H1 (cell line): Measurements from ENCODE around the gene FRMD4A. TPM values are rescaled to one million over a fixed set of nuclear protein-coding genes. Genes with fewer than 3 reads are reported as not detected.

Source experiments
- CTCF ChIA-PET: fragments of 300-600 bp; sonication (Branson Sonifier 250); formaldehyde crosslinking; loops from one replicate; lab custom pipeline; 2021; ENCODE audit not compliant: partially characterized antibody; lab: Charles Lee
- POLR2A ChIA-PET: fragments of 300-600 bp; sonication (Branson Sonifier 250); formaldehyde crosslinking; loops from one replicate; lab custom pipeline; 2021; ENCODE audit warnings: inconsistent platforms; ENCODE audit not compliant: partially characterized antibody; lab: Charles Lee
- DNase-seq, 2 experiments: peaks; one replicate each; pipeline versions ENCODE4 v3.0.0 to v3.0.0-alpha.2; 2010 to 2022; ENCODE audit warnings: low spot score in 2 of 2, low read depth in 1 of 2, mixed read lengths in 1 of 2
- FAIRE-seq: peaks from 2 replicates; lab custom pipeline; 2011; peaks lifted over from hg19 to GRCh38; lab: Jason Lieb, UNC
- H2AFZ ChIP-seq: 2 replicates; pipeline ENCODE4 v1.8.1; 2012; ENCODE audit warnings: low read length, inconsistent platforms
- H2AK5ac ChIP-seq: 2 replicates; pipeline ENCODE4 v1.6.1; 2013; ENCODE audit warnings: low read depth, low read length
- H2BK120ac ChIP-seq: replicated peaks from 2 replicates; pipeline ENCODE3; 2013; ENCODE audit warnings: low read depth, low read length, inconsistent platforms
- H2BK12ac ChIP-seq: 2 replicates; pipeline ENCODE4 v1.6.1; 2013; ENCODE audit warnings: low read depth, low read length
- H2BK15ac ChIP-seq: 2 replicates; pipeline ENCODE4 v1.6.1; 2013; ENCODE audit warnings: low read length
- H2BK20ac ChIP-seq: 2 replicates; pipeline ENCODE4 v1.6.1; 2013; ENCODE audit warnings: low read length
- H2BK5ac ChIP-seq: 2 replicates; pipeline ENCODE4 v1.6.1; 2013; ENCODE audit warnings: low read depth, low read length
- H3K14ac ChIP-seq: 2 replicates; pipeline ENCODE4 v1.6.1; 2013; ENCODE audit warnings: inconsistent platforms; ENCODE audit not compliant: insufficient read length
- H3K18ac ChIP-seq: 2 replicates; pipeline ENCODE4 v1.6.1; 2013; ENCODE audit warnings: low read length; ENCODE audit errors: extremely low read depth
- H3K23ac ChIP-seq: 2 replicates; pipeline ENCODE4 v1.6.1; 2013; ENCODE audit warnings: inconsistent platforms; ENCODE audit not compliant: insufficient read length
- H3K23me2 ChIP-seq: 2 replicates; pipeline ENCODE4 v1.6.1; 2013; ENCODE audit warnings: low read depth, low read length
- H3K27ac ChIP-seq: 2 replicates; pipeline ENCODE4 v1.6.1; 2011; ENCODE audit warnings: low read depth, low read length, inconsistent platforms
- H3K27me3 ChIP-seq, 4 experiments: replicated peaks in 1 of 4; 1 replicate in 1 of 4; 2 replicates in 3 of 4; pipeline versions ENCODE4 v1.6.1 to v1.8.1; 2011 to 2013; ENCODE audit warnings: low read length in 3 of 4, mild to moderate bottlenecking in 3 of 4, inconsistent platforms in 2 of 4, mixed read lengths in 2 of 4, moderate library complexity in 1 of 4; ENCODE audit not compliant: control insufficient read depth in 3 of 4, insufficient read depth in 3 of 4; ENCODE audit errors: extremely low read depth in 1 of 4
- H3K36me3 ChIP-seq, 4 experiments: 2 replicates each; pipeline versions ENCODE4 v1.6.1 to v1.8.1; 2011 to 2013; ENCODE audit warnings: mild to moderate bottlenecking in 4 of 4, low read length in 3 of 4, moderate library complexity in 2 of 4, control low read depth in 1 of 4, inconsistent platforms in 1 of 4; ENCODE audit not compliant: insufficient read depth in 4 of 4, control insufficient read depth in 2 of 4
- H3K4ac ChIP-seq: replicated peaks from 2 replicates; pipeline ENCODE3; 2013; ENCODE audit warnings: low read length, low read depth, mixed read lengths, inconsistent platforms; ENCODE audit not compliant: insufficient read length
- H3K4me1 ChIP-seq, 4 experiments: replicated peaks in 1 of 4; 1 replicate in 1 of 4; 2 replicates in 3 of 4; pipeline versions ENCODE4 v1.6.1 to v1.8.1; 2011 to 2013; ENCODE audit warnings: low read length in 3 of 4, inconsistent platforms in 2 of 4, mixed read lengths in 1 of 4; ENCODE audit not compliant: insufficient read depth in 4 of 4, control insufficient read depth in 3 of 4
- H3K4me2 ChIP-seq, 2 experiments: 2 replicates each; pipeline versions ENCODE4 v1.6.1 to v1.8.1; 2011 to 2013; ENCODE audit warnings: low read depth in 2 of 2, low read length in 2 of 2, control low read depth in 1 of 2, inconsistent platforms in 1 of 2, mild to moderate bottlenecking in 1 of 2; ENCODE audit not compliant: insufficient read depth in 1 of 2
- H3K4me3 ChIP-seq, 4 experiments: fragments of 200-600, 300-600 bp in 1 of 4; sonication (generic), shearing (Covaris generic), sonication (Bioruptor Twin) in 1 of 4; 2 replicates each; pipeline versions ENCODE4 v1.5.1 to v1.8.1; 2011 to 2016; ENCODE audit warnings: low read length in 4 of 4, low read depth in 3 of 4, control low read depth in 2 of 4, inconsistent platforms in 2 of 4, mild to moderate bottlenecking in 2 of 4, mixed read lengths in 1 of 4, moderate library complexity in 1 of 4; ENCODE audit not compliant: insufficient read depth in 2 of 4; ENCODE audit errors: extremely low read depth in 1 of 4
- H3K56ac ChIP-seq: replicated peaks from 2 replicates; pipeline ENCODE3; 2013; ENCODE audit warnings: low read depth, mild to moderate bottlenecking, mixed read lengths, low read length, inconsistent platforms; ENCODE audit not compliant: insufficient read length
- H3K79me1 ChIP-seq: 2 replicates; pipeline ENCODE4 v1.6.1; 2013; ENCODE audit warnings: low read depth, low read length, control low read depth
- H3K79me2 ChIP-seq, 2 experiments: 2 replicates each; pipeline versions ENCODE4 v1.6.1 to v1.8.1; 2012 to 2013; ENCODE audit warnings: low read length in 2 of 2, mild to moderate bottlenecking in 2 of 2, inconsistent platforms in 1 of 2; ENCODE audit not compliant: insufficient read depth in 2 of 2, control insufficient read depth in 1 of 2
- H3K9ac ChIP-seq, 4 experiments: replicated peaks in 1 of 4; 1 replicate in 1 of 4; 2 replicates in 3 of 4; pipeline versions ENCODE4 v1.6.1 to v1.8.1; 2011 to 2013; ENCODE audit warnings: low read depth in 3 of 4, low read length in 3 of 4, control low read depth in 2 of 4, mild to moderate bottlenecking in 2 of 4, moderate library complexity in 2 of 4, inconsistent platforms in 1 of 4; ENCODE audit errors: extremely low read depth in 1 of 4
- H3K9me3 ChIP-seq, 2 experiments: 2 replicates each; pipeline versions ENCODE4 v1.6.1 to v1.8.1; 2012 to 2013; ENCODE audit warnings: mild to moderate bottlenecking in 2 of 2, moderate library complexity in 2 of 2, control low read depth in 1 of 2, inconsistent platforms in 1 of 2, low read depth in 1 of 2, low read length in 1 of 2, mixed read lengths in 1 of 2; ENCODE audit not compliant: insufficient read depth in 2 of 2
- H4K20me1 ChIP-seq, 2 experiments: replicated peaks in 1 of 2; 2 replicates each; pipeline versions ENCODE3 to v1.8.1; 2011 to 2013; ENCODE audit warnings: inconsistent platforms in 2 of 2, low read length in 2 of 2, mild to moderate bottlenecking in 1 of 2; ENCODE audit not compliant: insufficient read depth in 2 of 2, control insufficient read depth in 1 of 2
- H4K5ac ChIP-seq: 2 replicates; pipeline ENCODE4 v1.6.1; 2013; ENCODE audit warnings: low read length, low read depth, mixed read lengths, inconsistent platforms; ENCODE audit not compliant: insufficient read length
- H4K8ac ChIP-seq: 2 replicates; pipeline ENCODE4 v1.8.0; 2013; ENCODE audit warnings: mild to moderate bottlenecking, moderate library complexity, low read length, inconsistent platforms; ENCODE audit not compliant: insufficient read depth; ENCODE audit errors: extremely low read depth
- H4K91ac ChIP-seq: replicated peaks from 2 replicates; pipeline ENCODE3; 2013; ENCODE audit warnings: low read length, mixed read lengths, inconsistent platforms; ENCODE audit not compliant: insufficient read length
- BACH1 ChIP-seq: IDR thresholded peaks from 2 replicates; pipeline ENCODE4 v1.6.1; 2012; ENCODE audit warnings: low read length, improper control_type of control experiment
- EZH2 ChIP-seq: fragments of 200-600 bp; sonication (generic); IDR thresholded peaks from 2 replicates; pipeline ENCODE4 v1.7.1; 2012; ENCODE audit warnings: low read depth, mild to moderate bottlenecking, moderate library complexity, low read length, inconsistent platforms; ENCODE audit not compliant: severe bottlenecking
- HDAC2 ChIP-seq, 2 experiments: fragments of 300-600 bp in 1 of 2; sonication (generic) in 1 of 2; IDR thresholded peaks; 2 replicates each; pipeline ENCODE4 v1.6.1; 2011 to 2012; ENCODE audit warnings: low read depth in 2 of 2, low read length in 2 of 2, mild to moderate bottlenecking in 2 of 2, moderate library complexity in 2 of 2, borderline replicate concordance in 1 of 2, inconsistent platforms in 1 of 2
- NANOG ChIP-seq: IDR thresholded peaks from 2 replicates; pipeline ENCODE4 v1.6.1; 2011; ENCODE audit warnings: low read length, low read depth, mild to moderate bottlenecking, inconsistent platforms; ENCODE audit not compliant: insufficient read depth, poor library complexity, severe bottlenecking
- POU5F1 ChIP-seq: IDR thresholded peaks from 2 replicates; pipeline ENCODE4 v1.6.1; 2011; ENCODE audit warnings: low read depth, mild to moderate bottlenecking, low read length, moderate library complexity
- RAD21 ChIP-seq, 2 experiments: IDR thresholded peaks in 1 of 2; conservative IDR thresholded peaks in 1 of 2; 2 replicates each; pipeline ENCODE4 v1.6.1; 2011; ENCODE audit warnings: low read depth in 2 of 2, low read length in 2 of 2, improper control_type of control experiment in 1 of 2, inconsistent platforms in 1 of 2, mild to moderate bottlenecking in 1 of 2, moderate library complexity in 1 of 2
- TCF12 ChIP-seq: IDR thresholded peaks from 2 replicates; pipeline ENCODE4 v1.6.1; 2011; ENCODE audit warnings: low read depth, mild to moderate bottlenecking, low read length
- WGBS, 2 experiments: shearing (Covaris generic) in 1 of 2; methylation state at CpG; one replicate each; pipeline versions ENCODE4 v1.1.6 to v1.1.7; 2013 to 2015; ENCODE audit warnings: low lambda C conversion rate in 2 of 2, mixed read lengths in 2 of 2, inconsistent platforms in 1 of 2, low coverage in 1 of 2, missing lambda C conversion rate in 1 of 2; ENCODE audit not compliant: insufficient replicate concordance in 2 of 2, insufficient coverage in 1 of 2, insufficient read length in 1 of 2; ENCODE audit errors: extremely low coverage in 1 of 2, missing lambda C conversion rate in 1 of 2; 5-methylcytosine and 5-hydroxymethylcytosine counted together
- polyA plus RNA-seq, 7 experiments: library from polyadenylated mRNA; depleted of rRNA in 3 of 7; stranded (reverse) in 5 of 7; unstranded in 2 of 7; fragments of >200 nt in 5 of 7; fragments of 200-250 nt in 2 of 7; gene quantifications; 1 replicate in 5 of 7; 2 replicates in 1 of 7; 4 replicates in 1 of 7; pipeline versions ENCODE4 v1.2.1 to v1.2.3, GENCODE V29; 2011 to 2013; ENCODE audit warnings: missing spikeins in 2 of 7, mixed read lengths in 2 of 7
- total RNA-seq: library from RNA; stranded (reverse); fragmentation: NEBNext Ultra II Directional; extraction: Animal tissue kit (Norgen Biotek cat#: 25700); gene quantifications from 2 replicates; pipeline ENCODE4 v1.2.1, GENCODE V29; 2021
- TF ChIP-seq, protein P1 (sequence below): IDR thresholded peaks from 2 replicates; pipeline ENCODE4 v1.6.1; 2011; ENCODE audit warnings: low read length, improper control_type of control experiment

The FRMD4A gene
- total and polyA plus RNA-seq, 2 of the 8 experiments (the other 6 are each of a cell fraction or from before 2014, with no cell fraction given), result 38.6 to 39.6 TPM

DNA sequence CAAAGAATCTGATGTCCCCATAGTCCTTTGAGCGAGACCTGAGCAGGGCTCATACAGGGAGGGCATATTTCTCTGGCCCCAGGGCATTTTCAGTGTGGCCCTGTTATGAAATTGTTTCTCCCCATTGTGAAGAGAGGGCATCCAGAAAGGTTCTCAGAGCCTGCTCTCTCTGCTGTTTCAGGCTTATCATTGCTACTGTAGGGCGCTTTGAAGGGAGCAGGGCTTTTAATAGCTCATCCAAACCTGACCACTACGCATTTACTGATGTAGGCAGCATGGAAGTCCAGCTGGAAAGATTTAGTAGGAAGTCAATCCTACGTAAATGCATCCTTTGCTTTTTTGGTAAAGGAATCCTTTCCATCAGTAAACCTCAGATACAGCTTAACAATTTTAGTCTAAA is 675.9 kb downstream of the FRMD4A start:
- no peak overlapping the region for H4K8ac ChIP-seq
- no peak overlapping the region for H3K27ac ChIP-seq
- H3K4ac ChIP-seq, result no peak overlapping the region
- H3K9ac ChIP-seq, result no peak overlapping the region
- H4K5ac ChIP-seq, result no peak overlapping the region
- ChIA-PET CTCF (interaction anchor here (0.6 to 4.9 kb wide), 4 partner anchors 11 to 880 kb away, joined by 3 to 29 read pairs (median 3); no protein-coding TSS in a partner anchor), POLR2A (interaction anchor here (0.9 kb wide), 1 partner anchor 35 kb away, joined by 4 read pairs; no protein-coding TSS in a partner anchor)
- no peaks in the 10 kb centered on the region for H3K27me3 ChIP-seq
- no peak overlapping the region for H3K23ac ChIP-seq
- H2AK5ac ChIP-seq, result no peak overlapping the region
- 87% methylated on average over 4 of the region's 4 CpGs; no CpG with 5 or more reads in 1 of the 2 experiments for WGBS, 2 experiments
- H3K23me2 ChIP-seq, result no peaks in the 10 kb centered on the region
- no peak for FAIRE-seq
- H3K9me3 ChIP-seq, result no peaks in the 10 kb centered on the region
- no peak overlapping the region for H2AFZ ChIP-seq
- H3K36me3 ChIP-seq, result peaks cover 6 to 47% (median 15%) of the 10 kb centered on the region in 4 experiments; a peak in 6 of 8 replicates
- no peaks in the 10 kb centered on the region for H4K20me1 ChIP-seq
- H2BK5ac ChIP-seq, result no peak overlapping the region
- no peaks in the 10 kb centered on the region for H3K4me1 ChIP-seq
- no peak overlapping the region for H3K4me3 ChIP-seq
- H3K14ac ChIP-seq, result no peak overlapping the region
- no peak overlapping the region for H3K4me2 ChIP-seq
- H2BK12ac ChIP-seq, result no peak overlapping the region
- H4K91ac ChIP-seq, result no peak overlapping the region
- H3K18ac ChIP-seq, result no peak overlapping the region
- no peaks in the 10 kb centered on the region for H3K79me2 ChIP-seq
- TF ChIP-seq POU5F1, result no peak
- no peak for TF ChIP-seq NANOG
- no peak for TF ChIP-seq HDAC2 (IDR thresholded peaks at IDR 0.05; ENCODE audit: borderline replicate concordance in 1 of 2, low read depth in 2 of 2, low read length in 2 of 2)
- TF ChIP-seq RAD21 (IDR thresholded peaks at IDR 0.05 in 1 of 2, conservative IDR thresholded peaks at IDR 0.05 in 1 of 2; ENCODE audit: low read depth in 2 of 2, low read length in 2 of 2), result no peak
- TF ChIP-seq EZH2, result no peak
- TF ChIP-seq BACH1, result no peak
- TF ChIP-seq TCF12, result no peak
- TF ChIP-seq, protein P1, sequence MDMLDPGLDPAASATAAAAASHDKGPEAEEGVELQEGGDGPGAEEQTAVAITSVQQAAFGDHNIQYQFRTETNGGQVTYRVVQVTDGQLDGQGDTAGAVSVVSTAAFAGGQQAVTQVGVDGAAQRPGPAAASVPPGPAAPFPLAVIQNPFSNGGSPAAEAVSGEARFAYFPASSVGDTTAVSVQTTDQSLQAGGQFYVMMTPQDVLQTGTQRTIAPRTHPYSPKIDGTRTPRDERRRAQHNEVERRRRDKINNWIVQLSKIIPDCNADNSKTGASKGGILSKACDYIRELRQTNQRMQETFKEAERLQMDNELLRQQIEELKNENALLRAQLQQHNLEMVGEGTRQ, result no peak
- H2BK20ac ChIP-seq, result no peak overlapping the region
- H3K79me1 ChIP-seq, result no peaks in the 10 kb centered on the region
- peak in 1 of 2 experiments; percentile 16 for DNase-seq
- no peak overlapping the region for H2BK15ac ChIP-seq
- H3K56ac ChIP-seq, result no peak overlapping the region
- H2BK120ac ChIP-seq, result no peak overlapping the region
